HL-60/S4 treated with retinoic acid at 250 ng/mL for 4 days and 3 days (cell line): ENCODE measurements around the gene LY6G6C.

ENCODE experiments used
- in situ Hi-C: fragments of 300-500 bp; cut with MboI; formaldehyde crosslinking; loops from 2 replicates; pipeline ENCODE4 v1.7.0; 2022; ENCODE audit warnings: low sequenced_read_pairs

LY6G6C gene

DNA sequence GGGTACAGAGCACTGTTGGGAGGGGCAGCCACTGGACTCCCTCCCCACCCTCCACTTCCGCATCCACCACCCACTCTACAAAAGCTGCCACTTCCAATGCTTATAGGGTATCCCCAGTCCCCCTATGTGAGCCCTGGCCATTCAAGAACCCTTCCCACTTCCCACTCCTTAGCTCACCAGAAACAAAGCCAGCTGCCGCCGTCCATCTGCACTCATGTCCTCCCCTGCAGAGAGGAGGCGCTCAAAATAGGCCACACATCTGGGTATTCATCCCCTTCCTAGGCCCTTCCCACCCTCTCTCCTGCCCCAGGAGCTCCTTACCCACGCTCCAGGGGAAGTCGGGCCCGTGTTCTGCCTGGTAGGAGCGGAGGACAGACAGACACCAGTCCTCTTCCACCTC is 34.2 kb downstream of the LY6G6C start:
- in situ Hi-C loops, result no loop called here

DNA sequence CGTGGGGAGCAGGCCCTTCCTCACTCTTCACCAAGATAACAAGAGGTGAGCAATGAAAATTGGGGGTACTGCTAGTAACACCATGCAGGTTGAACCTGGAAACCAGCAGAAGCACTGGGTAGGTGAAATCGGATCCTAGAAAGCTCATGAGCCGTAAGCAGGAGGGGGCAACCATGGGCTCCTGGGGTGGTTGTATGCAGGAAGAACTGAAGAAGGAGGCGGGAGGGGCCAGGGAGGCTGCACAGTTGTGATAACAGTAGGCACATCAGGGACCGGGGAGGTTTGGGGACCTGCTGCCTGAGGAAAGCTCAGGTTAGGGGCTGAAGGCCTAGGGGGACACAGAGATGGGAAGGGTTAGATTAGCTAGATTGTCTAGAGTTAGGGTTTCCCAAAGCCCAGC is 35.1 kb downstream of the LY6G6C start:
- in situ Hi-C loops, result no loop called here

DNA sequence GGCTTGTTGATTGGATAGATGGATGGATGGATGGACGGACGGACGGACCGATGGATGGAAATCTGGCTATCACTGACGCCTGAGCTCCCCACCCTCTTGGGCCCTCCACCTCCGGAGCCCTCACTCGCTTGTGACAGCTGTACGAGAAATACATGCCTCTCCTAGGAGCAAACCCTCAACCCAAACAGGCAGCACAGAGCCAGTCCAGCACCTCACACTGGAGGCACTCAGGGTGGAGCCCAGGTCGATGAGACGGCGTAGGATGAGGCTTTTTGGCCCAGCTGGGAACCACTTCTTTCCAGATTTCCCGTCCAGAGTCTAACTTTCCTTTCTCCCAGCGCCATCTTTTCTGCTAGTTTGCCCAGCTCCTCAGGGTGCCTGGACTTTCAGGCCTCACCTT is 38.0 kb downstream of the LY6G6C start:
- in situ Hi-C loops, result no loop called here

GRCh38 chr6:31681135-31681671 is 40.3 kb downstream of the LY6G6C start:
- in situ Hi-C loops, result no loop called here

DNA sequence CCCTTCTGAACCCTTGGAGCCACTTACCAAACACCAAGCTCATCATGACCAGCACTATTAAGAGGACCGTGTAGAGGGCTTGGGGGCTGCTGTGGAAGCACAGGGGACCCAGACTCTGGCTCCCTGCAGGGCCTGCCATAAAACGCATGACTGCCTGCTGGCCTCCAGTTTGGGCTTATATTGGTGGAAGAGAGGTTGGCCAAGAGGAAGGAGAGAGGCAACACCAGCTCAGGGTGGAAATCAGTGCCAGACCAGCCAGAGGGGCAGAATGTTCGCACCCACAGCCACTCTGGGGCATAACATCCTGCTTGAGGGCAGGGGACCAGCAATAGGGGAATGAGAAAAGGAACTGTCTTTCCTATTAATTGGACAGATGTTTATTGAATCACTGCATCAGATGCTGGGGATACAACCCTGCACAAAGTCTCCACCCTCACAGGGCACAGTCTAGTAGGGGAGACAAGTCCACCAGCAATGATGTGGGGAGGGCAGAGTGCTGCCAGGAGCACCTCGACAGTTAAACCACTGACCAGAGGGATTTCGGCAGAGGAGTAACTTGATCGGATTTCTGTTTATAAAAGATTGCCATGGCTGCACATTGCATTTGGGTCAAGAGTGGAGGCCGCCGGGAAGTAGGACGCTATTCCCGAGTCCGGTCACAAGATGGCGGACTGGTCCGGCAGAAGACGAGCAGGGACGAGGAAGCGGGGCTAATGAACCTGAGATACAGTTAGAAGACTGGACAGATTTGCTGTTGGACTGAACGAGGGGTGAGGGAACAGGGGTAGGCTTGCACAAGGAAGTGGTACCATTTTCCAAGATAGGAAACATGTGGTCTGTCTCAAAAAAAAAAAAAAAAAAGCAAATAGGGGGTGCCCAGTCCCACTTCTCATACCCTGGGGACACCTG is 41.1 kb downstream of the LY6G6C start, which contains the start of gene LY6G5C:
Gene LY6G5C (minus strand): TSS at position 842 of the 909 bp plus-strand sequence. CDS start 694 bp downstream, at position 148.
- in situ Hi-C loops, result no loop called here

DNA sequence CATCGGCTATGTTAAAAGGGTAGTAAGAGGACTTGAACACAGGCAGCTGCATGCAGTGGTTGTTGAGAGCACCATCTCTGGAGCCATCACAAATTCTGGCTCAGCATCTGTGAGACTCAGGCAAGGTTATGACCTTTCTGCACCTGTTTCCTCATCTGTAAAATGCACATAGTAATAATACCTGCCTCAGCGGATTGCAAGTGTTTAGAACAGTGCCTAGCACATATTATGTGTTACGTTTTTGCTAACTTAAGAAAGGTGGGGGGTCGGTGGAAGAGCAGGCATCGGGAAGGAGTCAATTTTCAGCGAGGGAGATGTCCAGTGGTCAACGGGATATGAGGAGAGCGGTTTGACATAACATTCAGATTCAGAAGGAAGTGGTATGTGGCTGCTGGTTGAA is 43.6 kb downstream of the LY6G6C start:
- in situ Hi-C loops, result no loop called here

DNA sequence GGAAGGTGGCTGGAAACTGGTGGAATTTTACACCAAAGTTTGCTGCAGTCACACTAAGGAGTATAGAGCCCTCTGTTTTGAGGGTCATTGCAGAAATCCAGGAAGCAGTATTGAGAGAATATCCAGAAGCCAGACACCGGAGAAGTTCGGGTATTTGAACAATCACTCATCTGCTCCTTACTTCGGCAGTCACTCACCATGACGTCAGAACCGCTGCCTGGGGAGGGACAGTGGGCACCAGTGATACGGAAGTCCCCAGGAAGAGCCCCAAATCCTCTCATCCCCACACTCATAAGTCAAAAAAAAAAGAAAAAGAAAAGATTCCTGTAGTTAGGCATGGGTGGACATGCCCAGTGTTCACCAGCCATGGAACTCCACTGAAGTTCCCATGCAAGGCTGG is 44.6 kb downstream of the LY6G6C start:
- in situ Hi-C loops, result no loop called here

DNA sequence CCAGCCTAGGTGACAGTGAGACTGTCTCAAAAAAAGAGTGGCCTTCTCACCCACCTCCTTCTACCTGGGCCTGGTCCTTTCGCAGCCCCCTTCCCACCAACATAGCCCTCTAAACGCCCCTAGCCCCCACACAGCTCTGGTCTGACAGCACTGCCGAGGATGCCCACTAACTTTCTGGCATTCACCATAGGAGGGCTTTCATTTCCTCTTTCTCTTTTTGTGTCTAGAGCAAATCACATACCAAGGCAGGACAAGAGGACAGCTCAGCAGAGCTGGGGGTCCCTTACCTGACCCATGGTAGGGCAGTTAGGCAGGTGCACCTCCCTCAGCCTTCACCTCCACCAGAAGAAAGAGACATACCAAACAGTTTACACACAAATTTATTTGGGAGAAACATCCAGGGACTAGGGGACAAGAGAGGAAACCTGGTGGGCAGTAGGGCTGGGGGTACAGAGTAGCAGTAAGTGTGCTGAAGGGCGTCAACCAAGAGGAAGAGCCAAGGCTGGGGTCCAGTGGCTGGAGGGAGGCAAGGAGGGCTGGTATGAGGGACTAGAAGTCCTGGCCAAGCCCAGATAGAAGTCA is 45.1 kb downstream of the LY6G6C start:
- in situ Hi-C loops, result no loop called here

- in situ Hi-C loops, result no loop called here
Measured at GRCh38 chr6:31669676-31670075, 51.9 kb downstream of the LY6G6C start, which contains the start of gene LY6G5B. LY6G5B (plus strand) TSS chr6:31669976; CDS start chr6:31670951, 975 bp downstream.
